DOHH2 (cell line): ENCODE measurements around the gene TMEM176A.

Experiments used
- H3F3A ChIP-seq: fragments of 200-600 bp; sonication (generic), shearing (Covaris generic); 2 replicates; pipeline ENCODE4 v1.6.0; 2016; ENCODE audit warnings: antibody characterized with exemption, mild to moderate bottlenecking; ENCODE audit not compliant: control insufficient read depth, insufficient read depth
- H3K27ac ChIP-seq: fragments of 200-600 bp; sonication (generic); 2 replicates; pipeline ENCODE4 v1.5.1; 2014; ENCODE audit warnings: low read depth, mild to moderate bottlenecking, low read length, moderate library complexity
- H3K27me3 ChIP-seq: fragments of 200-600 bp; sonication (generic); 2 replicates; pipeline ENCODE4 v1.6.1; 2014; ENCODE audit warnings: mild to moderate bottlenecking, low read length, mixed read lengths; ENCODE audit not compliant: control insufficient read depth
- H3K36me3 ChIP-seq: fragments of 200-600 bp; sonication (generic); 2 replicates; pipeline ENCODE4 v1.6.1; 2014; ENCODE audit warnings: mild to moderate bottlenecking, low read length, moderate library complexity, mixed read lengths; ENCODE audit not compliant: control insufficient read depth
- H3K4me1 ChIP-seq: fragments of 200-600 bp; sonication (generic); 2 replicates; pipeline ENCODE4 v1.6.1; 2014; ENCODE audit warnings: mild to moderate bottlenecking, low read length, mixed read lengths; ENCODE audit not compliant: control insufficient read depth
- H3K4me2 ChIP-seq: fragments of 200-600 bp; sonication (generic); 2 replicates; pipeline ENCODE4 v1.6.0; 2014; ENCODE audit warnings: mild to moderate bottlenecking, low read length, moderate library complexity
- H3K4me3 ChIP-seq: fragments of 200-600 bp; sonication (generic); 2 replicates; pipeline ENCODE4 v1.5.1; 2014; ENCODE audit warnings: mild to moderate bottlenecking, low read length, mixed read lengths
- H3K79me2 ChIP-seq: fragments of 200-600 bp; sonication (generic); 2 replicates; pipeline ENCODE4 v1.6.1; 2014; ENCODE audit warnings: mild to moderate bottlenecking, low read length, mixed read lengths; ENCODE audit not compliant: control insufficient read depth
- H3K9me2 ChIP-seq: fragments of 200-600 bp; sonication (generic); replicated peaks from 2 replicates; pipeline ENCODE4 v1.6.1; 2014; ENCODE audit warnings: mild to moderate bottlenecking, low read length, mixed read lengths; ENCODE audit not compliant: control insufficient read depth
- H3K9me3 ChIP-seq: fragments of 200-600 bp; sonication (generic); 2 replicates; pipeline ENCODE4 v1.6.1; 2014; ENCODE audit warnings: antibody characterized with exemption, low read length, mixed read lengths; ENCODE audit not compliant: control insufficient read depth, insufficient read depth
- H4K20me1 ChIP-seq: fragments of 200-600 bp; sonication (generic); 2 replicates; pipeline ENCODE4 v1.6.0; 2014; ENCODE audit warnings: low read depth, mild to moderate bottlenecking, antibody characterized with exemption, low read length, moderate library complexity; ENCODE audit not compliant: control insufficient read depth, insufficient read depth
- CTCF ChIP-seq: fragments of 200-600 bp; sonication (generic); IDR thresholded peaks from one replicate; pipeline ENCODE4 v1.5.1; 2014; ENCODE audit warnings: antibody characterized with exemption, mild to moderate bottlenecking, low read depth, low read length; ENCODE audit not compliant: poor library complexity, severe bottlenecking
- EZH2phosphoT487 ChIP-seq: fragments of 200-600 bp; sonication (generic); IDR thresholded peaks from 2 replicates; pipeline ENCODE4 v1.6.1; 2017; ENCODE audit warnings: borderline replicate concordance, mild to moderate bottlenecking, antibody characterized with exemption, low read length, moderate library complexity, mixed read lengths

TMEM176A gene

GRCh38 chr7:150800581-150801241, at the start of gene TMEM176A:
TSS of gene TMEM176A (plus strand) at chr7:150800769. CDS start at chr7:150801551, 782 bp downstream.
- Histone ChIP-seq H3K27ac (no peak within 1 kb of the TSS), H3K9me3 (no peaks in the 10 kb centered on the region), H3K4me3 (no peak within 1 kb of the TSS), H3K27me3 (no peaks in the 10 kb centered on the region), H4K20me1 (no peaks in the 10 kb centered on the region), H3F3A (no peaks in the 10 kb centered on the region), H3K9me2 (no peaks in the 10 kb centered on the region), H3K4me2 (no peak within 1 kb of the TSS), H3K79me2 (no peaks in the 10 kb centered on the region), H3K4me1 (no peaks in the 10 kb centered on the region), H3K36me3 (no peaks in the 10 kb centered on the region)
- TF ChIP-seq CTCF: no peak
- TF ChIP-seq EZH2phosphoT487: no peak

- H4K20me1 ChIP-seq: no peaks in the 10 kb centered on the region
- no peak overlapping the region for H3K4me2 ChIP-seq
- H3K79me2 ChIP-seq: no peaks in the 10 kb centered on the region
- no peak overlapping the region for H3K27ac ChIP-seq
- no peaks in the 10 kb centered on the region; the same call in 1 of the 2 replicates for H3K27me3 ChIP-seq
- no peaks in the 10 kb centered on the region for H3K36me3 ChIP-seq
- no peak overlapping the region for H3K4me3 ChIP-seq
- no peaks in the 10 kb centered on the region for H3K9me3 ChIP-seq
- no peaks in the 10 kb centered on the region for H3K9me2 ChIP-seq
- H3K4me1 ChIP-seq: no peaks in the 10 kb centered on the region
- H3F3A ChIP-seq: no peaks in the 10 kb centered on the region
- TF ChIP-seq EZH2phosphoT487 (no peak), CTCF (no peak)
Measured at GRCh38 chr7:150751702-150752101, 48.9 kb upstream of the TMEM176A start.

- Histone ChIP-seq H4K20me1 (no peaks in the 10 kb centered on the region), H3K4me2 (no peak overlapping the region), H3K79me2 (no peaks in the 10 kb centered on the region), H3K9me3 (no peaks in the 10 kb centered on the region), H3K36me3 (no peaks in the 10 kb centered on the region), H3K4me1 (no peaks in the 10 kb centered on the region), H3F3A (no peaks in the 10 kb centered on the region), H3K9me2 (no peaks in the 10 kb centered on the region), H3K27me3 (no peaks in the 10 kb centered on the region; the same call in 1 of the 2 replicates), H3K27ac (no peak overlapping the region), H3K4me3 (no peak overlapping the region)
- TF ChIP-seq EZH2phosphoT487: no peak
- no peak for TF ChIP-seq CTCF
Measured at GRCh38 chr7:150753239-150753638, 47.3 kb upstream of the TMEM176A start.
